Islet precursor cell (in vitro differentiated cells): Measurements from ENCODE around the gene WDR70.

Source experiments
- DNase-seq: peaks from one replicate; pipeline ENCODE4 v3.0.0-alpha.2; 2018

Gene WDR70

GRCh38 chr5:37695647-37696046, 316.5 kb downstream of the WDR70 start:
- no peak for DNase-seq

DNA sequence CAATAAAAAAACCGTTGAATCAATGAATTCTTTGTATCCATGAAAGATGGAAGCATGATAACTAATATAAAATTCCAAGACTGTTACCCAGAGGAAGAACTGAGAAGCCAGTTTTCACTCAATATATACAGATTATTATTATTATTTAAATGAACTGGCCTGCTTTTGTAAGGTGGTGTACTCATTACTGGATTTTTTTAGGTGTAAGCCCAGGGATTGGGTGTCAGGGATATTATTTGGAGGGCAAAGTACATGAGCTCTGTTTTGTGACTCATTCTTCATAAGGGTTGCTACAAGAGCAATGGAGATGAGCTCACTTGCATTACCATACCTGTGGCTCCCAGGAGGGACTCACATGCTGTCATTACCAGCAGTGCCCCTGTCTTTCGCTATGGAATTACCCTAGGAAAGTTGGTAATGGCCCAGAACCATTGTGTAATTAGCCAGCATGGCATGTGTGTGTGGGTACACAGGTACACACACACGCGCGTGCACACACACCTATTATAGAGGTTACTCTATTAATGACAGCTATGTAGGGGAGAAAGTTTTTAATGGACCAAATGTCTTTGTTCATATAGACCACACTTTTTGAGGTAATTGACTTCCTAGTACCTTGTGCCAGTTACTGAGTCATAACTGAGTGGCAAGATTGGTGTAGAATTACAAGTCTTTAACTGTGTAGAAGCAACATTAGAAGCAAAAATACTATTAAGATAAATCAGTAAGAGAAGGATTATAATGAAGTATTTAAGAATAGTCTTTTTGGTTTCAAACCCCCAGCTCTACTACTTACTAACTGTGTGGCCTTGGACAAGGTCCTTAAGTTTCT, 317.3 kb downstream of the WDR70 start:
- DNase-seq = peak; percentile 66

DNA sequence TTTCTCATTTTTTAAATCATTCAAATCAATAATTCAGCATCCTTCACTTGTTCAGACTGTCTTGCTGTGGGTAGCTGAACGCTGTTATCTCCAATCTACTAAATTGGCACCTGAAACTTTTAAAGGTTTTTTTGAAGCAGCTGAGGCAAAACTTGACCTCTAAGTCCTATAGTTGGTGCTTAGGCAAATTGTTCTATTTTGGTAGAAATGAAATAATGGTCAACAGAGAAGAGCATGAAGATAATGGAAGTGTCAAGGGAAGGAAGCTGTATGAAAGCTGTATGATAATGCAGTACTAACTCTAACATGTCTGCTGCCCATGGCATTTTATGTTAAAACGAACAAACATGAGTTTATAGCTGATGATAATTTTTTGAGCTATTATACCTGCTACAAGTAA, 322.8 kb downstream of the WDR70 start:
- no peak for DNase-seq

- no peak for DNase-seq
These were observed 324.7 kb downstream of the WDR70 start for GRCh38 chr5:37703841-37704241.

DNA sequence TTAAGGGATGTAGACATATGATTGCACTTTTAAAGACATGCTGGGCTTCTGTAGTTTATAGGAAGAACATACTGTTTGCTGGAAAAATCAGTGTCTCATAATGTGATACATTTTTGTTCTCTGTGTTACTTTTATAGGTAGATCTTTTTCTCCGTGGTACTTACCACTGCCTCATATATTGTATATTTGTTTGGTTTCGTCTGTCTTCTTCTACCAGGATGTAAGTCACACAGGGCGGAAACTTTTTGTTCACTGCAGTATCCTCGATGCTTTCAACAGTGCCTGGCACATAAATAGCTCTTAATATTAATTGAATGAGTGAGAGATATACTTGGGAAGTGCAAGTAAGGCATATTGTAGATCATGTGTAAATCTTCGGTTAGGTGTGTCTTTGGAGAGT, 325.3 kb downstream of the WDR70 start:
- no peak for DNase-seq

DNA sequence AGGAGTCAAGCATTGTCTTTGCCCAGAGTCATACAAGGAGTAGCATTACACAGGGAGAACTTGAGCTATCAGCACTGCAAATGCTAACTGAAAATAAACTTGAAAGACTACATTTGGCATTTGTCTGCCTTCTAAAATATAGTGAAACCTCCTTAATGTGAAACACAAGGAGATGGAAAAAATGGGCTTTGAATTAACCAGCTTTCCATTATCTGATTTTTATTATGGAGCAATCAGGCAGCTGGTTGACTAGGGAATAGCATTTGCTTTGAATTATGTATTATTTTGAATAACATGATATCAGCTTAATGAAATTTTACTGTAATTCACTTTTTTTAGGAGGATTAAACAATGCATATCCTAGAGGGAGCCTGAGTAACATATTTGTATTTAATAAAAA, 329.9 kb downstream of the WDR70 start:
- no peak for DNase-seq

- DNase-seq = no peak
These were observed 331.8 kb downstream of the WDR70 start for GRCh38 chr5:37710965-37711364.

DNA sequence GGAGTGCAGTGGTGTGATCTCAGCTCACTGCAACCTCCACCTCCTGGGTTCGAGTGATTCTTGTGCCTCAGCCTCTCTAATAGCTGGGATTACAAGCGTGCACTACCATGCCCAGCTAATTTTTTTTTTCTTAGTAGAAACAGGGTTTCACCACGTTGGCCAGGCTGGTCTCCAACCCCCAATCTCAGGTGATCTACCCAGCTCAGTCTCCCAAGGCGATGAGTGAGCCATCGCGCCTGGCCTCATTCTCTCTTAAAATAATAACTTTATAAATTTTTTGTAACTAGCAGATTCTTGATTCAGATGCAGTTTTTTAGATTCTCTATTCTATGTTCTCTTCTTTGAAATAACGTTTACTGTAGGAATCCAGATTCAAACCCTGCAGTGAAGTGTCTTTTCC, 333.6 kb downstream of the WDR70 start:
- DNase-seq = no peak

DNA sequence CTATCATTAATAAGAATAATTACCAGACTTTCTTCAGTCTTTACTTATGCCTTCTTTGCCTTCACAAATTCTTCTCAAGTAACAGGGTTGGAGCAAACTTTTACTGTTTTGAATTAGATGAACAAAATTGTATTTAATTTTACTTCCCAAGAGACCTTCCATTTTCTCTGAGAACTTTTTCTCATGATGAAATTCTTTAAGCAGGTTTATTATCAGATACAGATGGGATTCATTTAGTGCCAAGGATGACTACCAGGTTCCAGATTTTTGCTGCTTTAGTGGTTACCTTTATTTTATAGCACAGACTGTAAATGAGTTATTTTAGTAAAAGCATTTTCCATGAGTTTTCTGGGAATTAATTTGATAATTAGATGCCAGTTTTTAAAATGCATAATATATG, 335.6 kb downstream of the WDR70 start:
- no peak for DNase-seq

DNA sequence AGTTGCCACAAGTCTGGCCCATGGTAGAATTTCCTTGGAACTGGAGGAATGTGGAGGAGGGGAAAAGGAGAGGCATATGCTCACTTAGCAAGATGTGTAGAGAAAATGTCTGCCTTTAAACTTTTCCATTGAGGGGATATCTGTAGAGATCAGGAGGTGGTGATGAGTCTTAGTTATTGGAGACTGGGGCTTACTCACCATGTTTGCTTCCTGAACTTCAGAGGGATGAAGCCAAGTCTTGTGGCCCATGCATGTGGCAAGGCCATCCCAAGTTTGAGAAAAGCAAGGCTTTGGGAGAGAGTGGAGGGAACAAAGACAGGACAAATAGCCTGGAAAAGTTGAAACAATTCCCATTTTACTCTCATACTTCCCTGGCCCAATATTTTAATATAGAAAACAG, 336.2 kb downstream of the WDR70 start:
- no peak for DNase-seq

DNA sequence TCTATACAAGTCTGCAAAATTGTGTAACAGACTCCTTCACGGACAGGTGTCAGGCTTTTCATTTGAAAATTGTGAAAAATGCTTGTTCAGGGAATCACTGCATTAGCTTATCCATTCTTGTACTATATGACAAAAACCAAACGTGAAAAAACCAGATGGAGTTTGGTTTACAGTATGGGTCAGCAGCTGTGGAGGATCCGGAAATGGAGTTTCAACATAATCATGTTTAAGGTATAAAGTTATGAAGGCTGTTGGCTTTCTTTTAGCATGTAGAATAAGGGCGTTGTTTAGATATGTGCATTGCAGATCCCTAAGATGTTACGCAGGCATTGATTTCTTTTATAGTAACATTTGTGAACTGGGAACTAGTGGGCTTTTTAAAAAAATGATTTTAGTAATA, 336.9 kb downstream of the WDR70 start:
- DNase-seq = no peak

- DNase-seq = no peak
These were observed 337.3 kb downstream of the WDR70 start for GRCh38 chr5:37716405-37716804.

DNA sequence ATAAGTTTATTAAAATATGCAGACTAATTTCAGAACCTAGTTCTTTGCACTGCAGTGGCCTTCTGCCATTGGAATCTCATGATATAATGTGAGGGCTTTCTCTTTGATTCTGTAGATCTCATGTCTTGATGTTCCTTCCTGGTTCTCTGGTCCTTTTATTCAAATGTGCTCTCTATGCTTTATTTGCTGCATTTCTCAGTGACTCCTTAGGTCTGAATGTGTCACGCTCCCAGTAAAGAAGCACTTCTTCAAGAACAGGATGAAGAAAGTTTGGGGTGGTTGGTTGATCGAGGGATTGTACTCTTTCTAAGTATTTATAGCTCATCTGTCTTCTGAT, 338.1 kb downstream of the WDR70 start:
- no peak for DNase-seq

- DNase-seq = peak; percentile 68
These were observed 338.7 kb downstream of the WDR70 start for GRCh38 chr5:37717613-37718431.

- DNase-seq = no peak
These were observed 341.4 kb downstream of the WDR70 start for GRCh38 chr5:37720550-37720952.

DNA sequence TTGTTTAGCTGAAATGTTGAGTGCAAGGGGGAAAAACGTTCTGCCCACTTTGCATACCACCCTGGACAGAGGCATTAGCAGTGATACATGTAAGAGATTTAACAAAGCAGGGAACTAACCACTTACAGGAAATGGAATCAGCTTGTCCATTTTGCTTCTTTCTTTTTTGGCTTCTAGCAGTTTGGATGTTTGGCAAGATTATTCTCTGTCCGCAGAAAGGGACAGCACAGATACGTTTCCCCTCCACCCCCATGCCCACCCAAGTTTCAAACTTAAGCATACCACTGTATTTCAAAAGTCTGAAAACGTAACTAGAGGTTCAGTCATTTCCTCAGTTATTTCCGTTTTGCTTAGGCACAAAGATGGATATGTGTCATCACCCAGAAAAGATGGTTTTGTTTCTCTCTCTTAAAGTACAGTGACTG, 342.3 kb downstream of the WDR70 start:
- no peak for DNase-seq

- DNase-seq = peak; percentile 79
These were observed 343.4 kb downstream of the WDR70 start for GRCh38 chr5:37722236-37723161.

- DNase-seq = peak; percentile 77
These were observed 344.2 kb downstream of the WDR70 start for GRCh38 chr5:37723162-37723961.

DNA sequence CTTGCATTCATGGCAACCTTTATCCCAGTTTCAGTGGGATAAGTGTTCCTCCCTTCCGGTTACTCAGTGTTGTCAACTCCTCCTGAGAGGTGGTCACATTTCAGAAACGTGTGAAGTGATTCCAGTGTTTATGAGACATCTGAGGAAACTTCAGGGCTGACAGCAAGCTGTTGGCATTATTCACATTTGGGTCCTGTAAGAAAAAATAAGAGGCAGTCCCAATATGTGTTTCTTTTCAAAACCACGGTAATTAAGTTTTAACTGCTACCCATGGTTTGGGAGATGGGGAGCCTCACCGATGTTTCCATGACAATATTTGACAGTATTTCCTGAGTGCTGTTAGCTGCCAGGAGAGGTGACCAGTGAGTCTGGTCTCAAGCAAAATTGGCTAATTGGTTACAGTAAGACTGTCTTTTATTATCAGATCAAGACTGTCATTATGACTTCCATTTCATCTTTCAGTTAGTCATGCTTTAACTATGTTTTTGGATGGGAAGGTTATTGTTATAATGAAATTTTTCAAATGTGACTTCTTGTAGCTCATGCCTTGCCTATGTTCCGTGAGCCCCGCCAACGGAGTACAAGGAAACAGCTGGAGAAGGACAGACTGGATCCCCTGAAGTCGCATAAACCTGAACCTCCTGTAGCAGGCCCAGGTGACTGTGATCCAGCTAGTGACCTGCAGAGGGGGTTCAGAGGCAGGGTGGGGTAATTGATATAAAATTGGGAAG, 345.4 kb downstream of the WDR70 start:
- no peak for DNase-seq

DNA sequence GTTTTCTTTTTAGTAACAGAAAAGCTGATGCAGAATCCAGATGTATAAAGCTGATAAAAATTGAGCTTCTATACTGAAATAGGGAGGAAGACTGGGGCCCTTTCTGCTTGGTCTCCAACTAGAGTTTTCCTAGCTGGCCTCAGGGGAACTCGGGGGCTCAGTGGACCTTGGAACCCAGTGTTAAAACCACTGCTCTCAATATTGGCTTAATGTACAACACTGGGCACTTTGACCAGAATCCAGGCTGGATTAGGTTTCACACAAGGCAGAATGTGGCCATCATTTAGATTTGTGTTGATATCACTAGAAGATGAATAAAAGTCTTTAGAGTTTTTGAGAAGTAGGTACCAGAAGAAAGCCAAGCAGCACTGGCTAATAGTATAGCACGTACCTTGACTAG, 346.1 kb downstream of the WDR70 start:
- DNase-seq = no peak

DNA sequence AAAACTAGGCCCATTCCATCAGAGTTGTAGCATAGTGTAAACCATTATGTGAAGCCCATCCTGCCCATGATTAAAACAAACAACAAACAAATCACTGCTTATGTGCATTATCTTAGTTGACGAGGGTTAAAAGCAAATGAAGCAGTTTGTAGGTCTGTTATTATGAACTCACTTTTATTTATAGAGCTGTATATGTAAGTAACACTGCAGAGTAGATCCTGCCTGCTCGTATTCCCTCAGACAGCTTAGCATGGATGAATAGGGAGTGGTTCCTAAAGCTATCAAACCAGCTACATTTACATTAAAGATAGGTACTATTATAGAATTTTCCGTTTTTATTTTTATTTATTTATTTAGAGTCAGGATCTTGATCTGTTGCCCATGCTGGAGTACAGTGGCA, 348.1 kb downstream of the WDR70 start:
- no peak for DNase-seq
